IMR-90 (cell line): ENCODE data around the gene CNTN4. TPM values are rescaled to one million over a fixed set of nuclear protein-coding genes. Genes with fewer than 3 reads are reported as not detected.

Source experiments
- ATAC-seq: fragments of 200-7000 bp; cut with Tn5 transposase; 2 replicates; pipeline ENCODE4 v1.9.1; 2020; ENCODE audit warnings: low read depth, mild to moderate bottlenecking, moderate library complexity
- BruUV-seq: library from RNA; stranded (reverse); fragments of 400-500 nt; replicated peaks from 2 replicates; lab custom pipeline; 2021; lab: Mats Ljungman, UMichigan
- CTCF ChIA-PET: fragments of 300-600 bp; formaldehyde crosslinking; extraction: SDS; loops from one replicate; lab custom pipeline; 2021; ENCODE audit warnings: antibody characterized with exemption; lab: Yijun Ruan, JAX
- POLR2A ChIA-PET: fragments of 300-600 bp; sonication (Branson Sonifier 250); formaldehyde crosslinking; loops from one replicate; lab custom pipeline; 2022; ENCODE audit warnings: antibody characterized with exemption; ENCODE audit not compliant: unreplicated experiment; lab: Charles Lee
- DNase-seq: peaks from one replicate; pipeline ENCODE4 v3.0.0; 2013
- H2AFZ ChIP-seq: replicated peaks from 2 replicates; pipeline ENCODE3; 2013; ENCODE audit warnings: low read length, mild to moderate bottlenecking; ENCODE audit not compliant: poor library complexity
- H2AK5ac ChIP-seq: 2 replicates; pipeline ENCODE4 v1.6.1; 2013; ENCODE audit warnings: low read depth, low read length, inconsistent platforms
- H2AK9ac ChIP-seq: replicated peaks from 2 replicates; pipeline ENCODE3; 2013; ENCODE audit warnings: mild to moderate bottlenecking, low read depth, low read length, moderate library complexity; ENCODE audit not compliant: poor library complexity
- H2BK120ac ChIP-seq: 2 replicates; pipeline ENCODE4 v1.6.1; 2013; ENCODE audit warnings: low read depth, low read length, inconsistent platforms
- H2BK15ac ChIP-seq: 3 replicates; pipeline ENCODE4 v1.6.1; 2013; ENCODE audit warnings: low read depth, low read length, inconsistent platforms
- H2BK20ac ChIP-seq: 2 replicates; pipeline ENCODE4 v1.6.1; 2013; ENCODE audit warnings: low read depth, mild to moderate bottlenecking, inconsistent platforms, low read length, moderate library complexity
- H2BK5ac ChIP-seq: 2 replicates; pipeline ENCODE4 v1.6.1; 2013; ENCODE audit warnings: mild to moderate bottlenecking, low read depth, low read length, inconsistent platforms; ENCODE audit not compliant: poor library complexity, severe bottlenecking
- H3K14ac ChIP-seq: replicated peaks from 2 replicates; pipeline ENCODE4 v1.6.1; 2013; ENCODE audit warnings: low read depth, low read length, inconsistent platforms
- H3K18ac ChIP-seq: 2 replicates; pipeline ENCODE4 v1.6.1; 2013; ENCODE audit warnings: low read depth, low read length, control low read depth
- H3K23ac ChIP-seq: 2 replicates; pipeline ENCODE4 v1.6.1; 2013; ENCODE audit warnings: low read depth, low read length, inconsistent platforms
- H3K27ac ChIP-seq: 2 replicates; pipeline ENCODE4 v1.5.1; 2013; ENCODE audit warnings: mild to moderate bottlenecking, control low read depth, low read length; ENCODE audit not compliant: insufficient read depth
- H3K27me3 ChIP-seq: 2 replicates; pipeline ENCODE4 v1.6.1; 2013; ENCODE audit warnings: low read length; ENCODE audit not compliant: control insufficient read depth, insufficient read depth
- H3K36me3 ChIP-seq: 2 replicates; pipeline ENCODE4 v1.6.1; 2013; ENCODE audit warnings: low read length, mixed read lengths; ENCODE audit not compliant: control insufficient read depth, insufficient read depth
- H3K4ac ChIP-seq: 2 replicates; pipeline ENCODE4 v1.6.1; 2013; ENCODE audit warnings: low read depth, low read length, inconsistent platforms
- H3K4me1 ChIP-seq: 2 replicates; pipeline ENCODE4 v1.6.1; 2013; ENCODE audit warnings: low read length, mixed read lengths; ENCODE audit not compliant: control insufficient read depth, insufficient read depth
- H3K4me2 ChIP-seq: 2 replicates; pipeline ENCODE4 v1.6.1; 2013; ENCODE audit warnings: low read depth, mild to moderate bottlenecking, control low read depth, low read length, moderate library complexity
- H3K4me3 ChIP-seq: 2 replicates; pipeline ENCODE4 v1.5.1; 2013; ENCODE audit warnings: low read depth, mild to moderate bottlenecking, control low read depth, low read length, moderate library complexity; ENCODE audit not compliant: insufficient read depth
- H3K56ac ChIP-seq: 2 replicates; pipeline ENCODE4 v1.6.1; 2013; ENCODE audit warnings: low read length, inconsistent platforms; ENCODE audit not compliant: insufficient read depth; ENCODE audit errors: extremely low read depth
- H3K79me1 ChIP-seq, 2 experiments: 2 replicates each; pipeline ENCODE4 v1.6.1; 2013; ENCODE audit warnings: low read length in 2 of 2, inconsistent platforms in 1 of 2, low read depth in 1 of 2
- H3K9ac ChIP-seq: 2 replicates; pipeline ENCODE4 v1.6.1; 2013; ENCODE audit warnings: low read depth, low read length, control low read depth
- H3K9me1 ChIP-seq: 2 replicates; pipeline ENCODE4 v1.6.1; 2013; ENCODE audit warnings: low read length, inconsistent platforms; ENCODE audit not compliant: insufficient read depth
- H3K9me3 ChIP-seq: 2 replicates; pipeline ENCODE4 v1.6.1; 2013; ENCODE audit warnings: low read length; ENCODE audit not compliant: control insufficient read depth, insufficient read depth
- H4K20me1 ChIP-seq: 2 replicates; pipeline ENCODE4 v1.6.1; 2013; ENCODE audit warnings: low read length, inconsistent platforms; ENCODE audit not compliant: insufficient read depth
- H4K5ac ChIP-seq: 2 replicates; pipeline ENCODE4 v1.6.1; 2013; ENCODE audit warnings: mild to moderate bottlenecking, low read depth, low read length, control low read depth
- H4K8ac ChIP-seq, 2 experiments: 2 replicates each; pipeline ENCODE4 v1.6.1; 2013; ENCODE audit warnings: low read depth in 2 of 2, low read length in 2 of 2, control low read depth in 1 of 2, inconsistent platforms in 1 of 2
- H4K91ac ChIP-seq: 2 replicates; pipeline ENCODE4 v1.6.1; 2013; ENCODE audit warnings: low read depth, low read length, inconsistent platforms; ENCODE audit not compliant: insufficient read depth
- BHLHE40 ChIP-seq: fragments of 150-350 bp; IDR thresholded peaks from 2 replicates; pipeline ENCODE4 v1.6.1; 2016; ENCODE audit warnings: mild to moderate bottlenecking, low read depth, low read length
- CEBPB ChIP-seq: IDR thresholded peaks from 2 replicates; pipeline ENCODE4 v1.6.1; 2012; ENCODE audit warnings: low read depth, low read length, improper control_type of control experiment
- CHD1 ChIP-seq: IDR thresholded peaks from 2 replicates; pipeline ENCODE4 v1.6.1; 2012; ENCODE audit warnings: low read depth, low read length, improper control_type of control experiment
- CTCF ChIP-seq: conservative IDR thresholded peaks from 2 replicates; pipeline ENCODE4 v1.5.1; 2012; ENCODE audit warnings: mild to moderate bottlenecking, low read depth, low read length, improper control_type of control experiment
- ELK1 ChIP-seq: fragments of 150-350 bp; IDR thresholded peaks from 2 replicates; pipeline ENCODE4 v1.6.1; 2016; ENCODE audit warnings: low read depth, mild to moderate bottlenecking, low read length, moderate library complexity, borderline replicate concordance
- FOS ChIP-seq: fragments of 150-350 bp; IDR thresholded peaks from 2 replicates; pipeline ENCODE4 v1.6.1; 2016; ENCODE audit warnings: low read depth, low read length
- MAFK ChIP-seq: IDR thresholded peaks from 2 replicates; pipeline ENCODE4 v1.6.1; 2012; ENCODE audit warnings: low read depth, low read length, improper control_type of control experiment
- MAZ ChIP-seq: IDR thresholded peaks from 2 replicates; pipeline ENCODE4 v1.6.1; 2012; ENCODE audit warnings: low read depth, mild to moderate bottlenecking, low read length, improper control_type of control experiment, moderate library complexity, borderline replicate concordance
- MXI1 ChIP-seq: IDR thresholded peaks from 2 replicates; pipeline ENCODE4 v1.6.1; 2012; ENCODE audit warnings: low read depth, mild to moderate bottlenecking, low read length, moderate library complexity, borderline replicate concordance
- NFE2L2 ChIP-seq: fragments of 150-350 bp; IDR thresholded peaks from 2 replicates; pipeline ENCODE4 v1.6.1; 2016; ENCODE audit warnings: low read depth, mild to moderate bottlenecking, low read length
- POLR2A ChIP-seq: IDR thresholded peaks from 2 replicates; pipeline ENCODE4 v1.6.1; 2012; ENCODE audit warnings: mild to moderate bottlenecking, low read depth, low read length
- RAD21 ChIP-seq: IDR thresholded peaks from 2 replicates; pipeline ENCODE4 v1.6.1; 2012; ENCODE audit warnings: low read length, improper control_type of control experiment
- RCOR1 ChIP-seq: IDR thresholded peaks from 2 replicates; pipeline ENCODE4 v1.6.1; 2012; ENCODE audit warnings: mild to moderate bottlenecking, low read length, improper control_type of control experiment; ENCODE audit not compliant: insufficient replicate concordance
- RFX5 ChIP-seq: IDR thresholded peaks from 2 replicates; pipeline ENCODE4 v1.8.0; 2012; ENCODE audit warnings: low read depth, mild to moderate bottlenecking, low read length, moderate library complexity
- SMC3 ChIP-seq: fragments of 150-350 bp; IDR thresholded peaks from 2 replicates; pipeline ENCODE4 v1.6.1; 2016; ENCODE audit warnings: low read depth, mild to moderate bottlenecking, antibody characterized with exemption, low read length, moderate library complexity
- WGBS, 2 experiments: methylation state at CpG; one replicate each; pipeline versions ENCODE4 v1.1.5 to v1.1.7; 2013; ENCODE audit warnings: missing lambda C conversion rate in 2 of 2; ENCODE audit not compliant: insufficient read length in 1 of 2; ENCODE audit errors: extremely low coverage in 2 of 2; 5-methylcytosine and 5-hydroxymethylcytosine counted together
- dilution Hi-C: fragments of 300-500 bp; cut with HindIII; formaldehyde crosslinking; loops from one replicate; pipeline ENCODE4 v1.14.3; 2018; ENCODE audit warnings: low sequenced_read_pairs; ENCODE audit not compliant: unreplicated experiment
- in situ Hi-C: fragments of 300-500 bp; cut with MboI; formaldehyde crosslinking; loops from 3 replicates; pipeline ENCODE4 v1.14.3; 2019; ENCODE audit warnings: low sequenced_read_pairs, inconsistent platforms, mixed read lengths
- intact Hi-C: fragments of 100-400 bp; cut with micrococcal nuclease; formaldehyde crosslinking; loops from 2 replicates; pipeline ENCODE4 v1.10.0; 2022
- polyA plus RNA-seq, 3 experiments: library from polyadenylated mRNA; depleted of rRNA; stranded (reverse); fragments of >200 nt; gene quantifications; 2 replicates each; pipeline ENCODE4 v1.2.3, GENCODE V29; 2012; ENCODE audit warnings: low replicate concordance in 1 of 3
- total RNA-seq: library from RNA; depleted of rRNA; stranded (reverse); fragments of >200 nt; gene quantifications from 2 replicates; pipeline ENCODE4 v1.2.3, GENCODE V29; 2012

The CNTN4 gene
- total and polyA plus RNA-seq, 2 of the 4 experiments (the other 2 are of a cell fraction) = under 0.01 TPM; not detected in 1

- no peak overlapping the region for H2BK20ac ChIP-seq
- intact Hi-C loops = no loop called here
Observed at GRCh38 chr3:2061360-2061759, 37.3 kb upstream of the CNTN4 start.

More at GRCh38 chr3:2061360-2061759, 37.3 kb upstream of the CNTN4 start:
- WGBS, 2 experiments = no CpG with 5 or more reads among the region's 4 CpGs
- no peak overlapping the region for H3K18ac ChIP-seq
- H3K4me1 ChIP-seq = no peaks in the 10 kb centered on the region
- ATAC-seq = no peak
- no peak overlapping the region for H4K8ac ChIP-seq
- H4K20me1 ChIP-seq = no peaks in the 10 kb centered on the region
- no peak overlapping the region for H2AFZ ChIP-seq
- H4K91ac ChIP-seq = no peak overlapping the region
- no peak overlapping the region for H2BK15ac ChIP-seq
- H2AK5ac ChIP-seq = no peak overlapping the region
- H3K4me3 ChIP-seq = no peak overlapping the region
- no peak overlapping the region for H3K14ac ChIP-seq
- no peak overlapping the region for H3K4me2 ChIP-seq
- TF ChIP-seq MAZ (no peak), FOS (no peak), CTCF (no peak), RFX5 (no peak), POLR2A (no peak), BHLHE40 (no peak), RCOR1 (no peak), MXI1 (no peak), CEBPB (no peak), CHD1 (no peak), SMC3 (no peak), RAD21 (no peak), MAFK (no peak), ELK1 (no peak), NFE2L2 (no peak)
- no TSS peak for BruUV-seq
- H3K4ac ChIP-seq = no peak overlapping the region
- CTCF ChIA-PET = no interaction called here
- no peaks in the 10 kb centered on the region for H3K36me3 ChIP-seq
- H3K23ac ChIP-seq = no peak overlapping the region
- H2AK9ac ChIP-seq = no peak overlapping the region
- no peak overlapping the region for H2BK5ac ChIP-seq
- no peaks in the 10 kb centered on the region for H3K79me1 ChIP-seq
- dilution Hi-C loops = no loop called here
- peaks cover 6% of the 10 kb centered on the region for H3K9me3 ChIP-seq
- POLR2A ChIA-PET = no interaction called here
- no peak overlapping the region for H3K27ac ChIP-seq
- H3K9ac ChIP-seq = no peak overlapping the region
- H2BK120ac ChIP-seq = no peak overlapping the region
- no peak overlapping the region for H4K5ac ChIP-seq
- in situ Hi-C loops = no loop called here
- no peak overlapping the region for H3K56ac ChIP-seq
- no peak for DNase-seq
- H3K27me3 ChIP-seq = no peaks in the 10 kb centered on the region
- no peaks in the 10 kb centered on the region for H3K9me1 ChIP-seq
